Neural progenitor cell (in vitro differentiated cells): ENCODE measurements around the gene GREM1. TPM values are rescaled to one million over a fixed set of nuclear protein-coding genes. Genes with fewer than 3 reads are reported as not detected.

Experiments
- DNase-seq: peaks from one replicate; pipeline ENCODE4 v3.0.0-alpha.2; 2016; ENCODE audit warnings: low spot score
- H2AFZ ChIP-seq: fragments of 200-600 bp; sonication (generic); replicated peaks from 2 replicates; pipeline ENCODE4 v1.6.1; 2016; ENCODE audit warnings: antibody characterized with exemption
- H3F3A ChIP-seq: fragments of 200-600 bp; sonication (generic); 2 replicates; pipeline ENCODE4 v1.6.1; 2016; ENCODE audit warnings: antibody characterized with exemption, low read depth
- H3K27ac ChIP-seq: fragments of 200-600 bp; sonication (generic); 2 replicates; pipeline ENCODE4 v1.5.1; 2016; ENCODE audit warnings: mild to moderate bottlenecking
- H3K27me3 ChIP-seq: fragments of 200-600 bp; sonication (generic); 2 replicates; pipeline ENCODE4 v1.6.1; 2016; ENCODE audit warnings: mild to moderate bottlenecking, moderate library complexity
- H3K36me3 ChIP-seq: fragments of 200-600 bp; sonication (generic); 2 replicates; pipeline ENCODE4 v1.5.1; 2016
- H3K4me1 ChIP-seq: fragments of 200-600 bp; sonication (generic); 2 replicates; pipeline ENCODE4 v1.6.1; 2016; ENCODE audit warnings: mixed run types
- H3K4me2 ChIP-seq: fragments of 200-600 bp; sonication (generic); 2 replicates; pipeline ENCODE4 v1.6.1; 2016
- H3K4me3 ChIP-seq: fragments of 200-600 bp; sonication (generic); 2 replicates; pipeline ENCODE4 v1.5.1; 2016
- H3K79me2 ChIP-seq: fragments of 200-600 bp; sonication (generic); 2 replicates; pipeline ENCODE4 v1.6.1; 2016; ENCODE audit warnings: low read depth
- H3K9ac ChIP-seq: fragments of 200-600 bp; sonication (generic); 2 replicates; pipeline ENCODE4 v1.6.1; 2016
- H3K9me3 ChIP-seq: fragments of 200-600 bp; sonication (generic); 2 replicates; pipeline ENCODE4 v1.5.1; 2016; ENCODE audit warnings: low read depth
- H4K20me1 ChIP-seq: fragments of 200-600 bp; sonication (generic); 2 replicates; pipeline ENCODE4 v1.6.1; 2016; ENCODE audit warnings: low read depth
- H3K27ac Mint-ChIP-seq: 3 replicates; pipeline ENCODE4 v1.8.0; 2021; ENCODE audit warnings: mixed read lengths
- H3K27me3 Mint-ChIP-seq: 2 replicates; pipeline ENCODE4 v1.8.0; 2022; ENCODE audit warnings: low read depth, mild to moderate bottlenecking, inconsistent platforms, moderate library complexity, mixed read lengths; ENCODE audit not compliant: insufficient read depth
- H3K36me3 Mint-ChIP-seq: 3 replicates; pipeline ENCODE4 v1.8.0; 2021; ENCODE audit warnings: mixed read lengths
- H3K4me1 Mint-ChIP-seq: 3 replicates; pipeline ENCODE4 v1.8.0; 2021; ENCODE audit warnings: mixed read lengths
- H3K4me3 Mint-ChIP-seq: 3 replicates; pipeline ENCODE4 v1.8.0; 2021; ENCODE audit warnings: mild to moderate bottlenecking, moderate library complexity, mixed read lengths
- H3K9me3 Mint-ChIP-seq: 3 replicates; pipeline ENCODE4 v1.8.0; 2020; ENCODE audit warnings: mixed read lengths
- CTCF ChIP-seq: fragments of 200-600 bp; sonication (generic); IDR thresholded peaks from 2 replicates; pipeline ENCODE4 v1.5.1; 2017; ENCODE audit warnings: antibody characterized with exemption, mild to moderate bottlenecking
- EZH2 ChIP-seq: fragments of 200-600 bp; sonication (generic); IDR thresholded peaks from 2 replicates; pipeline ENCODE4 v1.6.1; 2017; ENCODE audit warnings: antibody characterized with exemption, mild to moderate bottlenecking, moderate library complexity
- EZH2phosphoT487 ChIP-seq: fragments of 200-600 bp; sonication (generic); IDR thresholded peaks from 2 replicates; pipeline ENCODE4 v1.6.1; 2017; ENCODE audit warnings: antibody characterized with exemption
- total RNA-seq: library from RNA; depleted of rRNA; stranded (reverse); fragments of >200 nt; gene quantifications from 2 replicates; pipeline ENCODE4 v1.2.3, GENCODE V29; 2015; ENCODE audit warnings: low replicate concordance

Gene GREM1
- total RNA-seq, 1 donor from 2014 or later = 4.4 TPM

GRCh38 chr15:32778391-32779176 is 60.8 kb downstream of the GREM1 start:
- Mint-ChIP-seq H3K4me1 (peaks cover under 1% of the 10 kb centered on the region), H3K9me3 (peaks cover 8% of the 10 kb centered on the region), H3K27me3 (no peaks in the 10 kb centered on the region), H3K36me3 (peaks cover 2% of the 10 kb centered on the region), H3K4me3 (no peak overlapping the region), H3K27ac (no peak overlapping the region)
- TF ChIP-seq EZH2 = no peak
- no peak for TF ChIP-seq CTCF
- TF ChIP-seq EZH2phosphoT487 = no peak
- Histone ChIP-seq H3K27me3 (no peaks in the 10 kb centered on the region), H3K9me3 (peaks cover 10% of the 10 kb centered on the region), H3K4me1 (peaks cover 4% of the 10 kb centered on the region), H2AFZ (no peak overlapping the region), H4K20me1 (no peaks in the 10 kb centered on the region), H3F3A (peaks cover 9% of the 10 kb centered on the region), H3K27ac (no peak overlapping the region), H3K79me2 (no peaks in the 10 kb centered on the region), H3K4me3 (no peak overlapping the region), H3K36me3 (no peaks in the 10 kb centered on the region), H3K9ac (no peak overlapping the region), H3K4me2 (no peak overlapping the region)
- no peak for DNase-seq

GRCh38 chr15:32781781-32782180 is 64.0 kb downstream of the GREM1 start:
- H3K27ac Mint-ChIP-seq = no peak overlapping the region
- no peaks in the 10 kb centered on the region for H3K4me1 Mint-ChIP-seq
- Histone ChIP-seq H2AFZ (no peak overlapping the region), H3K4me2 (no peak overlapping the region), H3K4me1 (peaks cover 4% of the 10 kb centered on the region), H3K79me2 (no peaks in the 10 kb centered on the region), H3K9ac (no peak overlapping the region), H3F3A (peaks cover 8% of the 10 kb centered on the region), H3K36me3 (no peaks in the 10 kb centered on the region), H3K9me3 (peaks cover 10% of the 10 kb centered on the region), H3K27ac (no peak overlapping the region), H3K27me3 (no peaks in the 10 kb centered on the region), H4K20me1 (no peaks in the 10 kb centered on the region), H3K4me3 (no peak overlapping the region)
- no peak overlapping the region for H3K4me3 Mint-ChIP-seq
- H3K27me3 Mint-ChIP-seq = no peaks in the 10 kb centered on the region
- peaks cover 8% of the 10 kb centered on the region for H3K9me3 Mint-ChIP-seq
- H3K36me3 Mint-ChIP-seq = peaks cover 2% of the 10 kb centered on the region
- DNase-seq = no peak
- no peak for TF ChIP-seq EZH2phosphoT487
- no peak for TF ChIP-seq CTCF
- TF ChIP-seq EZH2 = no peak

DNA sequence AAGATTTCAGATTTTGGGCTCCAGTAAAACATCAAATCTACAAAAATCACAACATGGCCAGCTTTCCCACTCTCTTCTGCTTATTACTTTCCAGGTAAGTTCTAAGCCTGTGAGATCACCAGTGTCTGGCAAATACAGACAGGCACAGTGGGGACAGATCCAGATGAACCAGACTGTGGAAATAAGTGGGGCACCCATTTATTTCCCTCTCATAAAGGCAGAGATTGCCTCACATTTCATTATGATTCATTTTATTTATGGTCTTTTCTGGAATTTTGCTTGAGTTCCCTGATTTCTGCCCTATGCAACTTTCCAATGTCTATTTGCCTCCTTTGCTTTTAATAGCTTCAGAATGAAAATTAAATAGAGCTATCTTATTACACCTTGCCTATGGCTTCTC is 66.8 kb downstream of the GREM1 start:
- no peak overlapping the region for H3K4me3 Mint-ChIP-seq
- Histone ChIP-seq H3F3A (no peaks in the 10 kb centered on the region), H4K20me1 (no peaks in the 10 kb centered on the region), H3K79me2 (no peaks in the 10 kb centered on the region), H3K36me3 (no peaks in the 10 kb centered on the region), H2AFZ (no peak overlapping the region), H3K9me3 (no peaks in the 10 kb centered on the region), H3K4me2 (no peak overlapping the region), H3K9ac (no peak overlapping the region), H3K4me1 (peaks cover 4% of the 10 kb centered on the region), H3K27ac (no peak overlapping the region), H3K27me3 (no peaks in the 10 kb centered on the region), H3K4me3 (no peak overlapping the region)
- H3K27ac Mint-ChIP-seq = no peak overlapping the region
- H3K9me3 Mint-ChIP-seq = no peaks in the 10 kb centered on the region
- DNase-seq = no peak
- TF ChIP-seq EZH2 (no peak), CTCF (no peak), EZH2phosphoT487 (no peak)
- H3K36me3 Mint-ChIP-seq = no peaks in the 10 kb centered on the region
- no peaks in the 10 kb centered on the region for H3K27me3 Mint-ChIP-seq
- no peaks in the 10 kb centered on the region for H3K4me1 Mint-ChIP-seq
